ENCODE data around the gene TRAPPC4. TPM values are rescaled to one million over a fixed set of nuclear protein-coding genes. Genes with fewer than 3 reads are reported as not detected.
"Not testable (repeated sequence)": the region's sequence is repeated elsewhere in the genome, so short reads cannot be mapped to it uniquely, and the experiment has no call there.

TRAPPC4 gene
- total RNA-seq, 4 donors from 2014 or later = 8.2 to 55.4 (median 28.6) TPM

GRCh38 chr11:119030029-119030328 is 11.4 kb downstream of the TRAPPC4 start:
- intact Hi-C loops (cut with DNase I; ENCODE audit: low total_unique reads) = no loop called here
- H3K27me3 ChIP-seq = no peaks in the 10 kb centered on the region
- H3K4me3 ChIP-seq = peak overlapping the region; percentile 56 to 59
- peak overlapping the region; percentile 67 to 82 for H3K27ac ChIP-seq
- no peaks in the 10 kb centered on the region for H3K36me3 ChIP-seq
- TF ChIP-seq POLR2A (IDR thresholded peaks at IDR 0.05) = no peak
- TF ChIP-seq, protein P1, sequence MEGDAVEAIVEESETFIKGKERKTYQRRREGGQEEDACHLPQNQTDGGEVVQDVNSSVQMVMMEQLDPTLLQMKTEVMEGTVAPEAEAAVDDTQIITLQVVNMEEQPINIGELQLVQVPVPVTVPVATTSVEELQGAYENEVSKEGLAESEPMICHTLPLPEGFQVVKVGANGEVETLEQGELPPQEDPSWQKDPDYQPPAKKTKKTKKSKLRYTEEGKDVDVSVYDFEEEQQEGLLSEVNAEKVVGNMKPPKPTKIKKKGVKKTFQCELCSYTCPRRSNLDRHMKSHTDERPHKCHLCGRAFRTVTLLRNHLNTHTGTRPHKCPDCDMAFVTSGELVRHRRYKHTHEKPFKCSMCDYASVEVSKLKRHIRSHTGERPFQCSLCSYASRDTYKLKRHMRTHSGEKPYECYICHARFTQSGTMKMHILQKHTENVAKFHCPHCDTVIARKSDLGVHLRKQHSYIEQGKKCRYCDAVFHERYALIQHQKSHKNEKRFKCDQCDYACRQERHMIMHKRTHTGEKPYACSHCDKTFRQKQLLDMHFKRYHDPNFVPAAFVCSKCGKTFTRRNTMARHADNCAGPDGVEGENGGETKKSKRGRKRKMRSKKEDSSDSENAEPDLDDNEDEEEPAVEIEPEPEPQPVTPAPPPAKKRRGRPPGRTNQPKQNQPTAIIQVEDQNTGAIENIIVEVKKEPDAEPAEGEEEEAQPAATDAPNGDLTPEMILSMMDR (IDR thresholded peaks at IDR 0.05) = no peak
- H3K9me3 ChIP-seq = no peaks in the 10 kb centered on the region
- no peaks in the 10 kb centered on the region for H3K4me1 ChIP-seq
- DNase-seq = no peak

- H3K9me3 ChIP-seq = no peaks in the 10 kb centered on the region
- H3K36me3 ChIP-seq = no peaks in the 10 kb centered on the region
- peak within 1 kb of the TSS; percentile 67 to 82 for H3K27ac ChIP-seq
- no peaks in the 10 kb centered on the region for H3K4me1 ChIP-seq
- H3K27me3 ChIP-seq = no peaks in the 10 kb centered on the region
- H3K4me3 ChIP-seq = peak within 1 kb of the TSS; percentile 56 to 59
- intact Hi-C loops (cut with DNase I; ENCODE audit: low total_unique reads) = no loop called here
- TF ChIP-seq POLR2A (IDR thresholded peaks at IDR 0.05) = peak in 1 of 2 donors; percentile 64
- TF ChIP-seq, protein P1 (IDR thresholded peaks at IDR 0.05) = peak; percentile 83 to 97 (median 90)
- peak; percentile 97 to 98 for DNase-seq
Observed at GRCh38 chr11:119030329-119031047, 11.9 kb downstream of the TRAPPC4 start, which contains the start of gene SLC37A4. Gene SLC37A4, minus strand, starts transcription at chr11:119030877.

- no peaks in the 10 kb centered on the region for H3K27me3 ChIP-seq
- intact Hi-C loops (cut with DNase I; ENCODE audit: low total_unique reads) = no loop called here
- no peaks in the 10 kb centered on the region for H3K9me3 ChIP-seq
- H3K27ac ChIP-seq = no peak overlapping the region
- H3K4me1 ChIP-seq = no peaks in the 10 kb centered on the region
- TF ChIP-seq, protein P1 (IDR thresholded peaks at IDR 0.05) = no peak
- no peak for TF ChIP-seq POLR2A (IDR thresholded peaks at IDR 0.05)
- no peak for DNase-seq
- no peaks in the 10 kb centered on the region for H3K36me3 ChIP-seq
- no peak overlapping the region for H3K4me3 ChIP-seq
Observed at GRCh38 chr11:119031912-119032280, 13.3 kb downstream of the TRAPPC4 start.

DNA sequence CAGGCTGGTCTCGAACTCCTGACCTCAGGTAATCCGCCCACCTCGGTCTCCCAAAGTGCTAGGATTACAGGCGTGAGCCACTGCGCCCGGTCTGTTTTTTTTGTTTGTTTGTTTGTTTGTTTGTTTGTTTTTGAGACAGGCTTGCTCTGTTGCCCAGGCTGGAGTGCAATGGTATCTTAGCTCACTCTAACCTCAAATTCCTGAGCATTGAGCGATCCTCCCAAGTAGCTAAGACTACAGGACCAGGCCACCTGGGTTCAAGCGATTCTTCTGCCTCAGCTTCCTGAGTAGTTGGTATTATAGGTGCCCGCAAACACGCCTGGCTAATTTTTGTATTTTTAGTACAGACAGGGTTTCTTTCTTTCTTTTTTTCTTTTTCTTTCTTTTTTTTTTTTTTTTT is 14.9 kb downstream of the TRAPPC4 start:
- DNase-seq; H3K27ac ChIP-seq; H3K4me1 ChIP-seq; H3K27me3 ChIP-seq; H3K9me3 ChIP-seq; H3K36me3 ChIP-seq; H3K4me3 ChIP-seq; intact Hi-C loops (cut with DNase I; ENCODE audit: low total_unique reads): not testable (repeated sequence)

DNA sequence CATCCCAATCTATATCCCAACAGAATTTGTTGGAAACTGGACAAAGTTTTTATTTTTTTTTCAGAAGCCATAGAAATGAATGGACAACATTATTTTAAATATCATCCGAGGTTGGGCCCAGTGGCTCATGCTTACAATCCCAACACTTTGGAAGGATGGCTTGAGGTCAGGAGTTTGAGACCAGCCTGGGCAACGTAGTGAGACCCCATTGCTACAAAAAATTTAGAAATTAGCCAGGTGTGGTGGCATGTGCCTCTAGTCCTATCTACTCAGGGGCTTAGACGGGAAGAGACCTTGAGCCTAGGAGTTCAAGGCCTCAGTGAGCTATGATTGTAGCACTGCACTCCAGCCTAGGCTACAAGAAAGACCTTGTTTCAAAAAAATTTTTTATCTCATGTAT is 16.2 kb downstream of the TRAPPC4 start:
- intact Hi-C loops (cut with DNase I; ENCODE audit: low total_unique reads) = no loop called here
- no peaks in the 10 kb centered on the region for H3K9me3 ChIP-seq

DNA sequence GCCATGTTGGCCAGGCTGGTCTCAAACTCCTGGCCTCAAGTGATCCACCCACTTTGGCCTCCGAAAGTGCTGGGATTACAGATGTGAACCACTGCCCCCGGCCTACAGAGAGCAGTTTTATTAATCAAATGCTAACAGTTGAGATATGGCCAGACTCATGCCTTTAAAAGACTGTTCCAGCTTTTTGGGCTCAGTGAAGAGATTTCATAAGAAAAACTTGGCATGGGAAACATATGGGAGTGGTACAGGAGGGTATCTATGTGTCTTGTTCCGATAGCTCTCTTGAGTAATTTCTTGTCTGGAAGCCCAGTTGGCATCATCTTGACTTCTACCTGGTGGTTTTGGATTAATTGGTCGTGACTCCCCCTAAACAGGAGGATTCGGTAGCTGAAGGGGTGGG is 20.3 kb downstream of the TRAPPC4 start:
- H3K36me3 ChIP-seq = no peaks in the 10 kb centered on the region
- no peak overlapping the region for H3K4me3 ChIP-seq
- no peak overlapping the region for H3K27ac ChIP-seq
- no peaks in the 10 kb centered on the region for H3K27me3 ChIP-seq
- no peaks in the 10 kb centered on the region for H3K9me3 ChIP-seq
- TF ChIP-seq POLR2A (IDR thresholded peaks at IDR 0.05) = no peak
- intact Hi-C loops (cut with DNase I; ENCODE audit: low total_unique reads) = no loop called here
- no peak for DNase-seq
- H3K4me1 ChIP-seq = no peaks in the 10 kb centered on the region

More for the DNA sequence above, 16.2 kb downstream of the TRAPPC4 start:
- DNase-seq = no peak
- Histone ChIP-seq H3K27ac (no peak overlapping the region), H3K36me3 (no peaks in the 10 kb centered on the region), H3K27me3 (no peaks in the 10 kb centered on the region), H3K4me3 (no peak overlapping the region), H3K4me1 (no peaks in the 10 kb centered on the region)
- TF ChIP-seq POLR2A (IDR thresholded peaks at IDR 0.05) = no peak

- H3K9me3 ChIP-seq; H3K27ac ChIP-seq; H3K4me3 ChIP-seq; intact Hi-C loops (cut with DNase I; ENCODE audit: low total_unique reads); H3K36me3 ChIP-seq; H3K4me1 ChIP-seq; H3K27me3 ChIP-seq; DNase-seq: not testable (repeated sequence)
Observed at GRCh38 chr11:119039471-119039870, 20.9 kb downstream of the TRAPPC4 start.
